Stimulated activated CD4-positive, alpha-beta T cell treated with anti-CD3 and anti-CD28 coated beads, TNF-alpha, amount 100 ng/mL, for 48 hours (primary cell): Measurements from ENCODE around the gene SLC51A.
"Not testable (repeated sequence)": the region's sequence is repeated elsewhere in the genome, so short reads cannot be mapped to it uniquely, and the experiment has no call there.

Experiments used
- DNase-seq, 3 donors: peaks; one replicate each; pipeline ENCODE4 v3.0.0-alpha.2; 2020; ENCODE audit warnings: low read depth in 3 of 3

Gene SLC51A

GRCh38 chr3:196216089-196216564 is at the start of gene SLC51A:
Gene SLC51A, plus strand, starts transcription at chr3:196216534. Its CDS starts 179 bp downstream, at chr3:196216713.
- no peak for DNase-seq

DNA sequence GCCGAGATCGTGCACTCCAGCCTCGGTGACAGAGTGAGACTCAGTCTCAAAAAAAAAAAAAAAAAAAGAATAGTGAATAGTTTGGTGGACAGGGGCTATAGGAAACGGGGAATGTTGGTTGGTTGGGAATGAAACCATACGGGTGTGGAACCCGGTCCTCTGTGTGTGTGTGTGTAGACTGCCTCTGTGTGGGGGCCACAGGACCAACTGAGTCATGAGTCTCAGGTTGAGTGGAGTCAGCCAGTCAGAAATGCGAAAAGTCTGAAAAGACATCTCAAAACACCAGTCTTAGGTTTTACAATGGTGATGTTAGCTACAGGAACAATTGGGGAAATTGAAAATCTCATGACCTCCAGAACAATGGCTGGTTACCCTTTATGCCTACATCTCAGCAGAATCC is 49.6 kb upstream of the SLC51A start:
- DNase-seq, result no peak

GRCh38 chr3:196168808-196169391 is 47.4 kb upstream of the SLC51A start:
- DNase-seq, result no peak

GRCh38 chr3:196169836-196170240 is 46.5 kb upstream of the SLC51A start:
- DNase-seq, result no peak

- DNase-seq, result not testable (repeated sequence)
These were observed 46.0 kb upstream of the SLC51A start for GRCh38 chr3:196170296-196170695.

DNA sequence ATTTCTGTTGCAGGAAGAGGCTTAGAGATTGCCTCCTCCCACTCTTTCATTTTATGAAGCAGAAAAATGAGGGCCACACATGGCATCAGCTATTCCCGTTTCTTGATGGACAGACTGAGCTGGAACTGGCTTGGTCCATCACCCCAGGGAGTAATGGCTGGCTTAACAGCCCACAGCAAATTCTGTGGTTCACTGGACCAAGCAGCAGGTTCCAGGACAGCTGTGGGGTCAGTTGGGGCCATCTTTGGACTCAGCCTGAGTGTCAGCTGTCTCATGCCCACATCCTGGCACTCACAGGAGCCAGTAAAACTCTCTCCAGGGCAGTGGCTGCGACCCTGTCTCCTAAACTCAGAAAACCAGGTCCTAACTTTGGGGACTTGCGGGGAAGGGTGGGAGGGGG is 41.7 kb upstream of the SLC51A start:
- DNase-seq, result no peak

- no peak for DNase-seq
These were observed 41.2 kb upstream of the SLC51A start for GRCh38 chr3:196175116-196175625.

- DNase-seq, result no peak
These were observed 40.6 kb upstream of the SLC51A start for GRCh38 chr3:196175722-196176121.

GRCh38 chr3:196177567-196177966 is 38.8 kb upstream of the SLC51A start:
- DNase-seq, result no peak

DNA sequence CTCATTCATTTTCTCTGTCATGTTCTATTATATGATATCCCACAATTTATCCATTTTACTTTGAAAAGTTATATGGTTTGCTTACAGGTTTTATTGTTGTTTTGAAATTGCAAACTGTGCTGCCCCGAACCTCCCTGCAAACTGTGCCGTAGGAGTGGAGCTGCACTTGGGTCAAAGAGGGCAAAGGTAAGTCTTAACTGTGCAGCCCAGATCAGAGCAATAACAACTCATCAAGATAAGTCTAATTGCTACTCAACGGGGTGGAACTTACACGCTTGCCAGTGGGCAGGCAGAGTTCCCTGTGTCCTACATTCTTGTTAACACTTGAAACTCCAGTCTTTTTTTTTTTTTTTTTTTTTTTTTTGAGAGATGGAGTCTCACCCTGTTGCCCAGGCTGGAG is 38.4 kb upstream of the SLC51A start:
- no peak for DNase-seq

GRCh38 chr3:196178993-196179379 is 37.3 kb upstream of the SLC51A start:
- DNase-seq, result no peak

DNA sequence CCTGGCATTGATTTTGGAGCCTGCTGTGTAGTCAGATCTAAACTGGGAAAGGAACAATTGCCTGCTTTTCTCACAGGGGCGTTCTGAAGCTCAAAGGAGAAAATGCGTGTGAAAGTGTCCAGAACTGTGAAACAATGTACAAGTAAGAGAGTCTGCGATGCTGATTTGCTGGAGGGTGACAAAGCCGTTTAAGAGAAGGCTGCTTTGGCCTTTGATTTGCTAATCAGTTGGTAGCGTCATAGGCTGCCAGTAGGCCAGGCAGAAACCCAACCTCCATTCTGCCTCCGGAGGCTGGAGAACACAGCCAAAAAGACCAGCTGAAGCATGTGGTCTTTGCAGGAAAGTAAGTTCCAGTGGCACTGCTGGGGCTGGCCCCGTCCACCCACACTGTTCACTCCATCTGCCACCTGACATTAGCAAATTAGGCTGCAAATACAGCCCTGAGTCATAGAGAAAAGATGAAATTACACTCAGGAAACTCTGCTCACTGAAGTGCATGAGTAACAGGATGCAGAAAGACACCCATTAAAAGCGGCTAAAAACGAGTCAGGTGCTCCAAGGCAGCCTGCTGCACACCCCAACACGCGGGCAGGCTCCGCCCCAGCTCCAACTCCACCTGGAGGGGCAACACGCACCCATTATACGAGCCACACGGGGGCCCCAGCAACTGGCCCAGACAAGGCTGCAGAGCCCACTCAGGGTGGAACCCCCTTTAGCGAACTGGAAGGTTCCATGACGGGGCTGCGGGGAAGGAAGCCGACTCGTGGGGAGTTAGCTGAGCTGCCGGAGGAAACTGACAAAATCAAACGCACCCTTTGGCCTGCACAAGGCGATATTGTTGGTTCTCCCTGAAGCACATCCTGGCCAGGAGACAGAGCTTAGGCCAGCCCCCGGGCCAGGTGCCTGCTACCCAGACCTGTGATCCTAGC is 36.7 kb upstream of the SLC51A start:
- peak; percentile 61 to 83 (median 76) for DNase-seq

DNA sequence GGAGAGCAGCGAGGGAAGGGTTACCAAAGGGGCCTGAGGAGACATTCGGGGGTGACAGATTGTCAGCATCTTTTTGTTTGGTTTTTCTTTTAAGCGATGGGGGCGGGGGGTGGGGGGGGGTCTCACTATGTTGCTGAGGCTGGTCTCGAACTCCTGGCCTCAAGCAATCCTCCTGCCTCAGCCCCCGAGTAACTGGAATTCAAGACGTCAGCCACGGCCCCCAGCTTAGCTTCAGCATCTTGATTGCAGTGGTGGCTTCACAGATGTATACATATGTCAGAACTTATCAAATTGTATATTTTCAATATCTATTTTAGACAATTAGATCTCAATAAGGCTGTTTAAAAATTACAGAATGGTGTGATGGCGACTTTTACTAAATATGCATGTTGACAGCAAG is 36.0 kb upstream of the SLC51A start:
- no peak for DNase-seq

GRCh38 chr3:196181127-196181546 is 35.2 kb upstream of the SLC51A start:
- no peak for DNase-seq

GRCh38 chr3:196184169-196184432 is 32.2 kb upstream of the SLC51A start:
- DNase-seq, result not testable (repeated sequence)

GRCh38 chr3:196184881-196185280 is 31.5 kb upstream of the SLC51A start:
- no peak for DNase-seq

DNA sequence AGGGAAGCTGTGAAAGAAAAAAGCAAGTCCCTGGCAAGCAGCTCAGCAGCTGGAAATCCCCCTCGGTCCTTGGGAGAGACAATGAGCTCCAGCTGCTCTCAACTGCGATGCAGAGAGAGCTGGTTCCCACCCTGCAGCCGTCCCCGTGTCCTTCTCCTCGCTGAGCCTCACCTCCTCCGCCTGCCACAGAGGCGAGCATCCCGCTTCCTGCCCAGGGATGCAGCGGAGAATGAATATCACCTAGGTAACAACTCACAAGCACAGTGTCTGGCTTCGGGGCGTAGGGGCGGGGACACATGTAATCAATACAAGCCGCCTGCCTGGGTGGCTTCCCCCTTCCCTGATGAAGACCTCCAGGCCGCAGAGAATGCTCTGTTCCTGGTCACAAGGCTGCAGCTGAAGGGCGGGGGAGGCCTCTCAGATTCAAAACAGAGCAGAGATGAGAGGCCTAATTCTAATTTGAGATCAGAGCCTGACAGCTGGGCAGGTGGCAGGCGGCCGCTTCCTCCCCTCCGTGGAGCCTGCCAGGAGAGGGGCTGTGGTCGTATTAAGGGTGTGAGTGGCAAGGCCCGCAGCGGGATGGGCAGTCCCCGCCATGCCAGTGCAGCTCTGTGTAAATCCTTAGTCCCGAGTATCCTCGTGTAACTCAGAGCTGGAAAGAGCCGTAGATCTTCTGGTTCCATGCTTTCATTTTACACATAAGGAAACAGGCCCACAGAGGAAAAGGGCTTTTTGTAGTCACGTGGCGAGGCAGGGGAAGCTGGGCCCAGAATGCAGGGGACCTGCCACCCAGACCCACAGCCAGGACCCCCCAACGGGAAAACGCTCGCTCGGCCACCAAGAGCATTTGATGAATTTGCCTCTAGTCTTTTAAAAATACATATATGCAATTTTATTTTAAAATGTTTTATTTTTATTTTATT is 29.4 kb upstream of the SLC51A start:
- no peak for DNase-seq

DNA sequence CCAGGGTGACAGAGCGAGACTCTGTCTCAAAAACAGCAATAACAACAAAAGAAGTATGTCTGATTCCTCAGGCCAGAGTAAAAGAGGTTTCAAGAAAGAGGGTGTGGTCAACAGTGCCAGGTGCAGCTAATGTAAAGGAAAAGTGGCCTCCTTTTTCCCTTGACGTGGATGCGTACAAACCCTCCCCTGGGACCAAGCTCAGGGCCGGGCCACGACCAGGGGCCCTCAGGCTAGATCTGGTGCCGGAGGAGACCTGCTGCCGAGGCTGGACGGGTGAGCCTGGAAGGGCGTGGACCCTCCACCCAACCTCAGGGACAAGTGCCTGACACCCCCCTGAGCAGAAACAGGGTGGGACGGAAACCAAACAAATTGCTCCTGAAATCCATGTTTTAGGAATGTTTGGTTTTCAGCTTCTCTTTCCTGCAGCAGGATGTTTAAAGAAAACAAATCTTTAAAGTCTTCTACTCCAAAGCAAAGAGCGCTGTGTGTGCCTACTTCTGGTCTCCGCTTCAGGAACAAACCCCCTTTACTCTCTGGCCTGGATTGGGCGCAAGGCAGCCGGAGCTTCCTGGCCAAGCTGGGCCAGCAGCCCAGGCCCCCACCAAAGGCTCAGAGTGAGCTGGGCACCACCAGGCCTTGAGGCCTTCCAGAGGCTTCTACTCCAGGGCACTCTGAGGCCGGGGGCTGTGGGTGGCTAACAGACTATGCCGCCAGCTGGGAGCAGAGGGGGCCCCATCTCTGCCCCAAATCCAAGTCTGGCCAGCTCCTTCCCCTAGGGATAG is 26.6 kb upstream of the SLC51A start:
- DNase-seq, result no peak

GRCh38 chr3:196192036-196192523 is 24.3 kb upstream of the SLC51A start:
- no peak for DNase-seq

GRCh38 chr3:196192524-196193051 is 23.7 kb upstream of the SLC51A start:
- no peak for DNase-seq
